Lung (tissue), 12 donors: Measurements from ENCODE around the gene ZFAND3. TPM values are rescaled to one million over a fixed set of nuclear protein-coding genes. Genes with fewer than 3 reads are reported as not detected.

Source experiments
- ATAC-seq: fragments of 200-7000 bp; cut with Tn5 transposase; one replicate; pipeline ENCODE4 v1.9.1; 2020; ENCODE audit warnings: moderate number of reproducible peaks; ENCODE audit not compliant: insufficient read depth, low FRiP score
- DNase-seq, 3 donors: peaks; one replicate each; pipeline ENCODE4 v3.0.0-alpha.2; 2013 to 2017
- H3K27ac ChIP-seq, 2 donors: one replicate each; pipeline ENCODE4 v1.5.1; 2013; ENCODE audit warnings: mild to moderate bottlenecking in 2 of 2, moderate library complexity in 2 of 2, control low read depth in 1 of 2, inconsistent platforms in 1 of 2, low read depth in 1 of 2, low read length in 1 of 2
- H3K27me3 ChIP-seq, 3 donors: one replicate each; pipeline ENCODE4 v1.5.1; 2013; ENCODE audit warnings: low read length in 2 of 3; ENCODE audit not compliant: control insufficient read depth in 3 of 3, insufficient read depth in 3 of 3
- H3K36me3 ChIP-seq, 4 donors: one replicate each; pipeline ENCODE4 v1.5.1; 2013; ENCODE audit warnings: low read length in 4 of 4, mild to moderate bottlenecking in 1 of 4, moderate library complexity in 1 of 4; ENCODE audit not compliant: control insufficient read depth in 4 of 4, insufficient read depth in 4 of 4
- H3K4me1 ChIP-seq, 5 donors: one replicate each; pipeline ENCODE4 v1.5.1; 2013; ENCODE audit warnings: low read length in 5 of 5, mild to moderate bottlenecking in 2 of 5, moderate library complexity in 1 of 5; ENCODE audit not compliant: control insufficient read depth in 5 of 5, insufficient read depth in 5 of 5
- H3K4me3 ChIP-seq: one replicate; pipeline ENCODE4 v1.5.1; 2013; ENCODE audit warnings: mild to moderate bottlenecking, control low read depth, moderate library complexity
- H3K9ac ChIP-seq, 2 donors: one replicate each; pipeline ENCODE4 v1.5.1; 2013; ENCODE audit warnings: low read length in 2 of 2, control low read depth in 1 of 2; ENCODE audit not compliant: insufficient read depth in 1 of 2
- H3K9me3 ChIP-seq, 4 donors: one replicate each; pipeline ENCODE4 v1.5.1; 2013; ENCODE audit warnings: low read length in 3 of 4, mild to moderate bottlenecking in 1 of 4, moderate library complexity in 1 of 4; ENCODE audit not compliant: control insufficient read depth in 4 of 4, insufficient read depth in 3 of 4
- WGBS, 2 donors: extraction: QIAGEN DNeasy Blood & Tissue Kit; methylation state at CpG; one replicate each; pipeline ENCODE4 v1.1.7; 2013; 5-methylcytosine and 5-hydroxymethylcytosine counted together
- polyA plus RNA-seq, 2 donors: library from polyadenylated mRNA; stranded (reverse); fragments of 200-250 nt; gene quantifications; one replicate each; pipeline ENCODE4 v1.2.1, GENCODE V29; 2013
- total RNA-seq, 2 donors: library from RNA; depleted of rRNA in 1 of 2; stranded (reverse); fragments of >200 nt in 1 of 2; gene quantifications; one replicate each; pipeline ENCODE4 v1.2.1, GENCODE V29; 2014 to 2021
- TF ChIP-seq, protein P1 (sequence below): IDR thresholded peaks from 2 replicates; pipeline ENCODE4 v1.5.1; 2012; ENCODE audit warnings: mild to moderate bottlenecking; ENCODE audit errors: control extremely low read depth, extremely low read depth
- donor health status: control.
- donor health status: control.
- donor health status: Bipolar disorder and iron deficiency.
- donor health status: healthy.
- donor health status: DM: yes; HTN: yes; CAD: no.

ZFAND3 gene
- total and polyA plus RNA-seq, 4 donors = 27.6 to 63.6 (median 51.3) TPM

DNA sequence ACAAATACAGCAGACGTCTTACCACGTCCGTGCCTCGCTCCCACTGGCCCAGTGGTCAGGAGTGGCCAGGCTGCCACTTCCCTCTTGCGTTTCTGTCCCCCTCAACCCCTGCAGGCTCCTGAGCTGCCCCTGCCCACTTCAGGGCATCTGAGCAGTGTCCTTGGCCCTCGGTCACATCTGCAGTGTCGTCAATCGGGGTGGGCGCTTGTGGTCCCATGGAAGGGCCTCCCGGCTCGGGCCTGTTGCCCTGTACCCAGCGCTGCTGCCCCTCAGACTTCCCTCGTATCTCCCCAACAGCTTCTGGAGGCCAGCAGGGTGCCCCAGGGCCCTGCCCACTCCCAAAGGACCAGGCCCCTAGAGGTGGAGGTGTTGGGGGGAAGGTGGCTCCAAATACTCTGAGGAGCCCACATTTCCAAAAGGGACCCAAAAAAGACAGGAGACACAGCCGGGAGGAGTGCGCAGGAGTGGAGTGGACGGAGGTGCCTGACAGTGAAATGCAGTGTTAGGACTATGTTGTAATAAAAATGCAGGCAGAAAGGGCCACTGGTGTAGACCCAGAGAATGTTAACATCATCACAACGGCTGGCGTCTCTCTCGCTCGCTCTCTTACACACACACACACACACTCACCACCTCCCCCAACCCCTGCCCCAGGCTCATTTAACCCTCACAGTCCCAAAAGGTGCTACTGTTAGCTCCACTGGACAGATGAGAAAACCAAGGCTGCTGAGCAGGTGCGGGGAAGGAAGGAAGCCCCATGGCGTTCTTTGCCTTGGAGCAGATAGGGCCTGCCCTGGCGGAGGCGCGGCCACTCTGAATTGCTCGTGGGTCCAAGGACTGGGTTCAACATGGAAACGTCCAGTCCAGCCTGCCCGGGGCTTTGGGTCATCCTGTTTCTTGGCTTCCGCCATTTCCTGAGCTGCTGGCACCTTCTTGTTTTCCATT lies 343.9 kb downstream of the ZFAND3 start:
- TF ChIP-seq, protein P1, sequence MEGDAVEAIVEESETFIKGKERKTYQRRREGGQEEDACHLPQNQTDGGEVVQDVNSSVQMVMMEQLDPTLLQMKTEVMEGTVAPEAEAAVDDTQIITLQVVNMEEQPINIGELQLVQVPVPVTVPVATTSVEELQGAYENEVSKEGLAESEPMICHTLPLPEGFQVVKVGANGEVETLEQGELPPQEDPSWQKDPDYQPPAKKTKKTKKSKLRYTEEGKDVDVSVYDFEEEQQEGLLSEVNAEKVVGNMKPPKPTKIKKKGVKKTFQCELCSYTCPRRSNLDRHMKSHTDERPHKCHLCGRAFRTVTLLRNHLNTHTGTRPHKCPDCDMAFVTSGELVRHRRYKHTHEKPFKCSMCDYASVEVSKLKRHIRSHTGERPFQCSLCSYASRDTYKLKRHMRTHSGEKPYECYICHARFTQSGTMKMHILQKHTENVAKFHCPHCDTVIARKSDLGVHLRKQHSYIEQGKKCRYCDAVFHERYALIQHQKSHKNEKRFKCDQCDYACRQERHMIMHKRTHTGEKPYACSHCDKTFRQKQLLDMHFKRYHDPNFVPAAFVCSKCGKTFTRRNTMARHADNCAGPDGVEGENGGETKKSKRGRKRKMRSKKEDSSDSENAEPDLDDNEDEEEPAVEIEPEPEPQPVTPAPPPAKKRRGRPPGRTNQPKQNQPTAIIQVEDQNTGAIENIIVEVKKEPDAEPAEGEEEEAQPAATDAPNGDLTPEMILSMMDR = no peak

DNA sequence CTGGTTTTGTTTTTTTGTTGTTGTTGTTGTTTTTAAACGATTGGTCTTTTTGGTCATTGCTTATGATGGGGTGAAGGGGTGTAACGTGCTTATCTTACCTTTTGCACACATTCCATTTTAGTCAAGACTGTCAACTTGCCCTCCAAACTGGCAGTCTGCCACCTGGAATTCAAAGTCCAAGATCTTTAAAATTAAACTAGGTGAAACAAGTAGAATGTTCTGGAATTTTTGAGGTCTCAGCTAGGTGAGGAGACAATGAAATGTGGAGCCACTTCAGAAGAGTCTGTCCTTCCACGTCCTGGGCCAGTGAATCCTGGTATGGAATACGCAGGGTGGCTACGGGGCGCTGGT lies 344.6 kb downstream of the ZFAND3 start:
- H3K9ac ChIP-seq = no peak overlapping the region
- H3K4me3 ChIP-seq = no peak overlapping the region
- WGBS, 2 donors = 84 to 88% methylated on average over 6 of the region's 6 CpGs
- no peaks in the 10 kb centered on the region for H3K27me3 ChIP-seq
- ATAC-seq (no peak), DNase-seq (no peak)
- TF ChIP-seq, protein P1 = no peak
- H3K36me3 ChIP-seq = peaks cover 0 to 5% (median 2%) of the 10 kb centered on the region in 4 donors
- no peaks in the 10 kb centered on the region for H3K9me3 ChIP-seq
- H3K4me1 ChIP-seq = peaks cover 0 to 15% (median 0%) of the 10 kb centered on the region in 5 donors
- H3K27ac ChIP-seq = no peak overlapping the region

More for the DNA sequence above, 343.9 kb downstream of the ZFAND3 start:
- DNase-seq (peak; percentile 45 to 52 (median 47)), ATAC-seq (no peak)
- Histone ChIP-seq H3K4me3 (no peak overlapping the region), H3K36me3 (peaks cover 0 to 5% (median 2%) of the 10 kb centered on the region in 4 donors), H3K27ac (no peak overlapping the region), H3K4me1 (peaks cover 0 to 9% (median 0%) of the 10 kb centered on the region in 5 donors), H3K9ac (no peak overlapping the region), H3K27me3 (no peaks in the 10 kb centered on the region), H3K9me3 (no peaks in the 10 kb centered on the region)
- WGBS, 2 donors = 85 to 91% methylated on average over 29 of the region's 29 CpGs

DNA sequence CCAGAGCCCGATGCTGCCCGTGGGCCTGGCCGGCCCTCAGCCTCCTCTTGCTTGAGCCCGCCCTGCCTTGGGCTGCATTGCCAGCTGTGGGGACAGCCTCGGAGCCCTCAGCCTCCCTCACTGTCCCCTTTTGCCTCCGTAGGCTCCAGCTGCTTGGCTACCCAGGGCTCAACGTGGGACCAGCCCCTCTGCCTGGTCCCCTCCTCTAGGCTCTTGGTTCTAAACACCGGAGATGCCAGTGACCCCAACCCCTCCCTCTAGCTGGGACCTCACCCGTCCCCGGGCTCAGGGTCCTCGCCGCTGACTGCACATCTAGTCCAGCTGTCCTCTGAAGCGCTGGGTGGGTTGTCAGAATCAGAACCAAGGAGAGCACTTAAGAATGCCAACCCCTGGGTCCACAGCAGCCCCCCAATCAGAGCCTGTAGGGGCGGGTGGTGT lies 345.2 kb downstream of the ZFAND3 start:
- DNase-seq (no peak), ATAC-seq (no peak)
- H3K4me3 ChIP-seq = no peak overlapping the region
- no peak overlapping the region for H3K9ac ChIP-seq
- TF ChIP-seq, protein P1 = no peak
- no peak overlapping the region for H3K27ac ChIP-seq
- H3K4me1 ChIP-seq = peaks cover 0 to 15% (median 0%) of the 10 kb centered on the region in 5 donors
- no peaks in the 10 kb centered on the region for H3K9me3 ChIP-seq
- H3K27me3 ChIP-seq = no peaks in the 10 kb centered on the region
- peaks cover 0 to 5% (median 2%) of the 10 kb centered on the region in 4 donors for H3K36me3 ChIP-seq
- 94% methylated on average over 14 of the region's 14 CpGs for WGBS, 2 donors
